Liver (tissue), 9 donors: ENCODE results near the gene GNPTG. TPM values are rescaled to one million over a fixed set of nuclear protein-coding genes. Genes with fewer than 3 reads are reported as not detected.

Experiments
- DNase-seq: peaks from one replicate; pipeline ENCODE4 v3.0.0-alpha.2; 2017; ENCODE audit warnings: low spot score
- H3K27ac ChIP-seq, 2 donors: one replicate each; pipeline ENCODE4 v1.7.0; 2013; ENCODE audit warnings: inconsistent platforms in 2 of 2, low read length in 2 of 2, control low read depth in 1 of 2, low read depth in 1 of 2, mild to moderate bottlenecking in 1 of 2
- H3K27me3 ChIP-seq, 4 donors: one replicate each; pipeline versions ENCODE4 v1.6.1 to v1.7.0; 2013; ENCODE audit warnings: low read length in 3 of 4, inconsistent platforms in 1 of 4, mild to moderate bottlenecking in 1 of 4, moderate library complexity in 1 of 4; ENCODE audit not compliant: control insufficient read depth in 4 of 4, insufficient read depth in 4 of 4
- H3K36me3 ChIP-seq, 4 donors: one replicate each; pipeline versions ENCODE4 v1.6.1 to v1.7.0; 2013; ENCODE audit warnings: low read length in 3 of 4, mild to moderate bottlenecking in 3 of 4, low read depth in 1 of 4, moderate library complexity in 1 of 4; ENCODE audit not compliant: control insufficient read depth in 4 of 4, insufficient read depth in 3 of 4
- H3K4me1 ChIP-seq, 4 donors: one replicate each; pipeline versions ENCODE4 v1.6.1 to v1.7.0; 2013; ENCODE audit warnings: low read length in 3 of 4, mild to moderate bottlenecking in 3 of 4, moderate library complexity in 1 of 4; ENCODE audit not compliant: control insufficient read depth in 4 of 4, insufficient read depth in 4 of 4
- H3K4me3 ChIP-seq, 3 donors: one replicate each; pipeline versions ENCODE4 v1.6.1 to v1.7.0; 2013; ENCODE audit warnings: low read length in 3 of 3, control low read depth in 1 of 3, low read depth in 1 of 3, mild to moderate bottlenecking in 1 of 3
- H3K9ac ChIP-seq, 2 donors: one replicate each; pipeline ENCODE4 v1.7.0; 2013; ENCODE audit warnings: low read length in 2 of 2, mild to moderate bottlenecking in 2 of 2, moderate library complexity in 2 of 2, control low read depth in 1 of 2, low read depth in 1 of 2
- H3K9me3 ChIP-seq, 4 donors: one replicate each; pipeline versions ENCODE4 v1.6.1 to v1.7.0; 2013; ENCODE audit warnings: low read length in 3 of 4; ENCODE audit not compliant: control insufficient read depth in 4 of 4
- ATF3 ChIP-seq: IDR thresholded peaks from 2 replicates; pipeline ENCODE4 v1.6.1; 2016; ENCODE audit warnings: antibody characterized with exemption
- CTCF ChIP-seq: fragments of 150-350 bp; IDR thresholded peaks from 2 replicates; pipeline ENCODE4 v1.5.1; 2017; ENCODE audit warnings: improper control_type of control experiment, low read depth, low read length; ENCODE audit not compliant: missing input control
- EGR1 ChIP-seq, 2 donors: IDR thresholded peaks; 2 replicates each; pipeline ENCODE4 v1.6.1; 2016 to 2018; ENCODE audit warnings: antibody characterized with exemption in 2 of 2, low read depth in 2 of 2
- FOXA1 ChIP-seq: IDR thresholded peaks from 2 replicates; pipeline ENCODE4 v1.6.1; 2016; ENCODE audit warnings: antibody characterized with exemption
- GABPA ChIP-seq, 2 donors: IDR thresholded peaks in 1 of 2; conservative IDR thresholded peaks in 1 of 2; 2 replicates each; pipeline ENCODE4 v1.6.1; 2016; ENCODE audit warnings: antibody characterized with exemption in 2 of 2, mild to moderate bottlenecking in 1 of 2, moderate library complexity in 1 of 2
- HNF4A ChIP-seq, 2 donors: conservative IDR thresholded peaks; 2 replicates each; pipeline ENCODE4 v1.6.1; 2016; ENCODE audit warnings: antibody characterized with exemption in 2 of 2, mild to moderate bottlenecking in 2 of 2
- HNF4G ChIP-seq: IDR thresholded peaks from 2 replicates; pipeline ENCODE4 v1.6.1; 2016; ENCODE audit warnings: antibody characterized with exemption
- JUND ChIP-seq, 2 donors: IDR thresholded peaks; 2 replicates each; pipeline ENCODE4 v1.6.1; 2016; ENCODE audit warnings: antibody characterized with exemption in 2 of 2
- NR2F2 ChIP-seq: IDR thresholded peaks from 2 replicates; pipeline ENCODE4 v1.6.1; 2016; ENCODE audit warnings: antibody characterized with exemption
- RAD21 ChIP-seq, 2 donors: IDR thresholded peaks; 2 replicates each; pipeline ENCODE4 v1.6.1; 2016; ENCODE audit warnings: antibody characterized with exemption in 2 of 2, mild to moderate bottlenecking in 2 of 2
- REST ChIP-seq: IDR thresholded peaks from 2 replicates; pipeline ENCODE4 v1.6.1; 2016; ENCODE audit warnings: antibody characterized with exemption, mild to moderate bottlenecking
- RXRA ChIP-seq, 2 donors: IDR thresholded peaks; 2 replicates each; pipeline ENCODE4 v1.6.1; 2017 to 2018; ENCODE audit warnings: antibody characterized with exemption in 2 of 2, mild to moderate bottlenecking in 1 of 2
- SP1 ChIP-seq: IDR thresholded peaks from 2 replicates; pipeline ENCODE4 v1.6.1; 2018; ENCODE audit warnings: antibody characterized with exemption, mild to moderate bottlenecking
- TAF1 ChIP-seq: conservative IDR thresholded peaks from 2 replicates; pipeline ENCODE4 v1.6.1; 2016; ENCODE audit warnings: antibody characterized with exemption, mild to moderate bottlenecking
- YY1 ChIP-seq: IDR thresholded peaks from 2 replicates; pipeline ENCODE4 v1.6.1; 2016; ENCODE audit warnings: antibody characterized with exemption, mild to moderate bottlenecking
- ZBTB33 ChIP-seq: IDR thresholded peaks from 2 replicates; pipeline ENCODE4 v1.6.1; 2016; ENCODE audit warnings: antibody characterized with exemption
- WGBS: extraction: QIAGEN DNeasy Blood & Tissue Kit; methylation state at CpG from one replicate; pipeline ENCODE4 v1.1.7; 2013; 5-methylcytosine and 5-hydroxymethylcytosine counted together
- polyA plus RNA-seq, 2 donors: library from polyadenylated mRNA; stranded (reverse) in 1 of 2; unstranded in 1 of 2; fragments of 200-250 nt in 1 of 2; fragments of >200 nt in 1 of 2; fragmentation: Nextera tagmentation in 1 of 2; extraction: Ambion mirVana in 1 of 2; gene quantifications; one replicate each; pipeline versions ENCODE4 v1.2.1 to v1.2.3, GENCODE V29; 2013 to 2015
- total RNA-seq, 2 donors: library from RNA; depleted of rRNA; stranded (reverse); fragments of >200 nt; gene quantifications; one replicate each; pipeline ENCODE4 v1.2.3, GENCODE V29; 2014
- TF ChIP-seq, protein P1 (sequence below): IDR thresholded peaks from 2 replicates; pipeline ENCODE4 v1.6.1; 2016; ENCODE audit warnings: antibody characterized with exemption
- donor health status: healthy.
- donor health status: healthy.
- donor health status: healthy.
- donor health status: healthy.
- donor health status: healthy.

Gene GNPTG
- total and polyA plus RNA-seq, 4 donors, result 24.4 to 79.6 (median 41.0) TPM

GRCh38 chr16:1349951-1350350, 1.8 kb upstream of the GNPTG start:
- Histone ChIP-seq H3K27ac (no peak overlapping the region), H3K27me3 (no peaks in the 10 kb centered on the region), H3K36me3 (peaks cover 3 to 14% (median 6%) of the 10 kb centered on the region in 4 donors), H3K4me1 (peaks cover 6 to 38% (median 33%) of the 10 kb centered on the region in 4 donors), H3K4me3 (no peak overlapping the region), H3K9ac (no peak overlapping the region), H3K9me3 (no peaks in the 10 kb centered on the region)
- DNase-seq, result no peak
- TF ChIP-seq, protein P1, sequence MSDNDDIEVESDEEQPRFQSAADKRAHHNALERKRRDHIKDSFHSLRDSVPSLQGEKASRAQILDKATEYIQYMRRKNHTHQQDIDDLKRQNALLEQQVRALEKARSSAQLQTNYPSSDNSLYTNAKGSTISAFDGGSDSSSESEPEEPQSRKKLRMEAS, result no peak
- no peak for TF ChIP-seq RAD21 (IDR thresholded peaks at IDR 0.05)
- WGBS, result 95% methylated on average over 17 of the region's 17 CpGs

DNA sequence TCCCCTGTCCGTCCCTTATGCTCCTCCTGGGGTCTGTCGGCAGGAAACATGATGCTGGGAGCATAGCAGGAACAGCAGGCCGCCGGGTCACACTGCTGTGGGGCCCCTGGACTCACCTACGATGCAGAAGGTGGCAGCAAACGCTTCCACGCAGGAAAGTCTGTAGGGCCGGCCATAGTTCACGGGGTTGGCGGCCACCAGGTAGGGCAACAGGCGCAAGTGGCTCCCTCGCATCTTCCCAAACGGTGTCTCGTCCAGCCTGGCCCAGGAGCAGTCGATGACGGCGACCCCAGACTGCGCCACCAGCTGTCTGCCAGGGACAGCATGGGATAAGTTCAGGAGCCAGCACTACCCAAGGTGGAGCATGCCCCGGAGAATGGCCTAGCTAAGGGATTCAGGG, 1.0 kb upstream of the GNPTG start:
- DNase-seq, result no peak
- 81% methylated on average over 19 of the region's 19 CpGs for WGBS
- Histone ChIP-seq H3K9ac (peak overlapping the region in 1 of 2 donors; percentile 23), H3K4me3 (peak overlapping the region; percentile 91 to 98 (median 95)), H3K27ac (no peak overlapping the region), H3K36me3 (peaks cover 3 to 14% (median 6%) of the 10 kb centered on the region in 4 donors), H3K9me3 (no peaks in the 10 kb centered on the region), H3K4me1 (peaks cover 6 to 44% (median 33%) of the 10 kb centered on the region in 4 donors), H3K27me3 (no peaks in the 10 kb centered on the region)
- TF ChIP-seq YY1 (no peak), HNF4G (no peak), REST (no peak), TAF1 (no peak), NR2F2 (no peak)
- TF ChIP-seq, protein P1, result no peak

DNA sequence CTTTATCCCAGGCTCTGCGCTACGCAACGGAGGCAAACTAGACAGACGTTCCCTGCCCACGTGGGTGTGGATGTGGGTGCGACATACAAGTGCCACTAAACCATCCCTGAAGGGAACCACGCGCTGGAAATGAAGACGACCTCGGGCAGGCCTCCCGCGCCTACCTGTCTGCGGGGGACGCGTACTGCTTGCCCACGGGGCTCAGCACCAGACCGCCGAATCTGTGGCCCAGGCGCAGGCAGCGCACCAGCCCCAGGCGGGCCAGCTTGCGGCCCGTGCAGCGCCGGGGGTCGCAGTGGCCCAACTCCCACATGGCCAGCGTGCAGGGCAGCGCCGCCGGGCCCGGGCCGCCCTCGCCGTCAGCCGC, 533 bp upstream of the GNPTG start:
- no peak for DNase-seq
- peak overlapping the region in 1 of 2 donors; percentile 23 for H3K9ac ChIP-seq
- no peak overlapping the region for H3K27ac ChIP-seq
- peaks cover 6 to 49% (median 33%) of the 10 kb centered on the region in 4 donors for H3K4me1 ChIP-seq
- peak overlapping the region; percentile 91 to 98 (median 95) for H3K4me3 ChIP-seq
- peaks cover 3 to 14% (median 6%) of the 10 kb centered on the region in 4 donors for H3K36me3 ChIP-seq
- H3K9me3 ChIP-seq, result no peaks in the 10 kb centered on the region
- no peaks in the 10 kb centered on the region for H3K27me3 ChIP-seq
- WGBS, result 1% methylated on average over 35 of the region's 35 CpGs
- TF ChIP-seq JUND (IDR thresholded peaks at IDR 0.05) (no peak), CTCF (no peak), FOXA1 (no peak), GABPA (IDR thresholded peaks at IDR 0.05 in 1 of 2, conservative IDR thresholded peaks at IDR 0.05 in 1 of 2) (no peak), TAF1 (no peak), ATF3 (no peak), ZBTB33 (no peak), SP1 (no peak), NR2F2 (no peak), HNF4A (conservative IDR thresholded peaks at IDR 0.05) (no peak), EGR1 (IDR thresholded peaks at IDR 0.05; ENCODE audit: low read depth in 2 of 2) (no peak), RXRA (IDR thresholded peaks at IDR 0.05) (no peak), HNF4G (no peak)
